Testis (tissue), 3 donors: Measurements from ENCODE around the gene VDAC1. TPM values are rescaled to one million over a fixed set of nuclear protein-coding genes. Genes with fewer than 3 reads are reported as not detected.

Experiments used
- DNase-seq: peaks from one replicate; pipeline ENCODE4 v3.0.0-alpha.2; 2019
- H3K27ac ChIP-seq, 2 donors: fragments of 200-600 bp; sonication (generic); one replicate each; pipeline ENCODE4 v1.5.1; 2019
- H3K27me3 ChIP-seq: fragments of 200-600 bp; sonication (generic); one replicate; pipeline ENCODE4 v1.5.1; 2019
- H3K36me3 ChIP-seq: fragments of 200-600 bp; sonication (generic); one replicate; pipeline ENCODE4 v1.5.1; 2017; ENCODE audit warnings: low read depth; ENCODE audit errors: missing control alignments
- H3K4me1 ChIP-seq: fragments of 200-600 bp; sonication (generic); one replicate; pipeline ENCODE4 v1.5.1; 2019
- H3K4me3 ChIP-seq, 2 donors: fragments of 200-600 bp; sonication (generic); one replicate each; pipeline ENCODE4 v1.5.1; 2017 to 2019
- H3K9me3 ChIP-seq: fragments of 200-600 bp; sonication (generic); one replicate; pipeline ENCODE4 v1.5.1; 2017
- POLR2A ChIP-seq: fragments of 450-650 bp; IDR thresholded peaks from one replicate; pipeline ENCODE4 v1.6.1; 2017; ENCODE audit warnings: antibody characterized with exemption, mild to moderate bottlenecking, moderate library complexity
- WGBS, 2 donors: methylation state at CpG; one replicate each; pipeline ENCODE4 v1.1.5; 2018; 5-methylcytosine and 5-hydroxymethylcytosine counted together
- intact Hi-C: fragments of 100-400 bp; cut with DNase I; formaldehyde crosslinking; loops from one replicate; pipeline ENCODE4 v1.15.1; 2023; ENCODE audit warnings: low total_unique reads
- polyA plus RNA-seq: library from polyadenylated mRNA; stranded (reverse); fragments of 350-450 nt; fragmentation: Illumina TruSeq; extraction: RNeasy Lipid Tissue Mini Kit (QIAGEN cat#74804); gene quantifications from one replicate; pipeline ENCODE4 v1.2.3, GENCODE V29; 2014; ENCODE audit warnings: low read depth, low replicate concordance; ENCODE audit not compliant: insufficient read depth
- total RNA-seq, 2 donors: library from RNA; depleted of rRNA; stranded (reverse); fragments of >200 nt; gene quantifications; one replicate each; pipeline ENCODE4 v1.2.3, GENCODE V29; 2016
- TF ChIP-seq, protein P1 (sequence below), 3 experiments: fragments of 450-650 bp in 2 of 3; fragments of 200-600 bp in 1 of 3; sonication (generic) in 1 of 3; IDR thresholded peaks; one replicate each; pipeline ENCODE4 v1.5.1; 2016 to 2019; ENCODE audit warnings: antibody characterized with exemption in 3 of 3, mild to moderate bottlenecking in 2 of 3, moderate library complexity in 1 of 3

The VDAC1 gene
- total and polyA plus RNA-seq, 3 donors from 2014 or later, result 88.4 to 151 (median 127) TPM

DNA sequence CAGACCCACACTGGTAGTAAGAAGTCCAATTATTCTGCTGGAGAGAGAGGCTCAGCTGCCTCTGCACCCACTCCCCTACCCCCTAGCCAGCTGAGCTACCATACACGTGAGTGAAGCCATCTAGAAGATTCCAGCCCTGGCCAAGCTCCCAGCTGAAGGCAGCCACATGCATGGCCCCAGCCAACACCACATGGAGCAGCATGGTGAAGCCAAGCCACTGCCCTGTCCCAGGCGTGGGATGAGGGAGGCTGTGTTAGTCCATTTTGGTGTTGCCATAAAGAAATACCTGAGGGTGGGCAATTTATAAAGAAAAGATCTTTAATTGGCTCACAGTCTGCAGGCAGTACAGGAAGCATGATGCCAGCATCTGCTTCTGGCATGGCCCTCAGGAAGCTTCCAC lies 20.0 kb upstream of the VDAC1 start:
- TF ChIP-seq, protein P1, sequence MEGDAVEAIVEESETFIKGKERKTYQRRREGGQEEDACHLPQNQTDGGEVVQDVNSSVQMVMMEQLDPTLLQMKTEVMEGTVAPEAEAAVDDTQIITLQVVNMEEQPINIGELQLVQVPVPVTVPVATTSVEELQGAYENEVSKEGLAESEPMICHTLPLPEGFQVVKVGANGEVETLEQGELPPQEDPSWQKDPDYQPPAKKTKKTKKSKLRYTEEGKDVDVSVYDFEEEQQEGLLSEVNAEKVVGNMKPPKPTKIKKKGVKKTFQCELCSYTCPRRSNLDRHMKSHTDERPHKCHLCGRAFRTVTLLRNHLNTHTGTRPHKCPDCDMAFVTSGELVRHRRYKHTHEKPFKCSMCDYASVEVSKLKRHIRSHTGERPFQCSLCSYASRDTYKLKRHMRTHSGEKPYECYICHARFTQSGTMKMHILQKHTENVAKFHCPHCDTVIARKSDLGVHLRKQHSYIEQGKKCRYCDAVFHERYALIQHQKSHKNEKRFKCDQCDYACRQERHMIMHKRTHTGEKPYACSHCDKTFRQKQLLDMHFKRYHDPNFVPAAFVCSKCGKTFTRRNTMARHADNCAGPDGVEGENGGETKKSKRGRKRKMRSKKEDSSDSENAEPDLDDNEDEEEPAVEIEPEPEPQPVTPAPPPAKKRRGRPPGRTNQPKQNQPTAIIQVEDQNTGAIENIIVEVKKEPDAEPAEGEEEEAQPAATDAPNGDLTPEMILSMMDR (IDR thresholded peaks at IDR 0.05), result no peak
- TF ChIP-seq POLR2A, result no peak
- Histone ChIP-seq H3K36me3 (no peaks in the 10 kb centered on the region), H3K27ac (no peak overlapping the region), H3K27me3 (no peaks in the 10 kb centered on the region), H3K9me3 (no peaks in the 10 kb centered on the region), H3K4me3 (no peak overlapping the region), H3K4me1 (no peaks in the 10 kb centered on the region)
- intact Hi-C loops, result no loop called here
- no peak for DNase-seq
- WGBS, 2 donors, result 67 to 70% methylated on average over 1 to 2 of the region's 2 CpGs

- H3K9me3 ChIP-seq, result no peaks in the 10 kb centered on the region
- no peak overlapping the region for H3K4me3 ChIP-seq
- intact Hi-C loops, result no loop called here
- no peak overlapping the region for H3K27ac ChIP-seq
- H3K36me3 ChIP-seq, result no peaks in the 10 kb centered on the region
- DNase-seq, result no peak
- peaks cover 5% of the 10 kb centered on the region for H3K4me1 ChIP-seq
- TF ChIP-seq, protein P1 (IDR thresholded peaks at IDR 0.05), result no peak
- no peak for TF ChIP-seq POLR2A
- no peaks in the 10 kb centered on the region for H3K27me3 ChIP-seq
- 72 to 73% methylated on average over 4 of the region's 4 CpGs for WGBS, 2 donors
These were observed 17.6 kb upstream of the VDAC1 start for GRCh38 chr5:134022333-134022732.

DNA sequence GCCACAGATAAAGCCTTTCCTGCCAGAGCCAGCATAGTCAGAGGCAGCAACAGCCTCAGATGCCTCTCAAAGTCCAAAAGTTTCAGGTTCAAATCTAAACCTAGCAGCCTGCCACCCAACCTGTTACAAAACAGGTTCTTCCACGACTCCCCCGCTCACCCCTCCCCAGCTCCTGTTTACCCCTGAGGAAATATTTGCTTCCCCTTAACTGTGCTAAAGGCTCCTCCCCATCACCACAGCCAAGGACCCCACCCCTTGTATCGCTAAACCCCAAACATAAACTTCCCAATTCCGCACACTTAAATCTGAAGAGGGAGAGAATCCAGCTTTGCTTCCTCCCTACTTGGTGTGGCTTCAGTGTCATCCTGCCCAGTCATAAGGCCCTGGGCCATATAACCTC lies 15.4 kb upstream of the VDAC1 start:
- H3K36me3 ChIP-seq, result no peaks in the 10 kb centered on the region
- 79 to 81% methylated on average over 4 of the region's 4 CpGs for WGBS, 2 donors
- TF ChIP-seq, protein P1 (IDR thresholded peaks at IDR 0.05), result no peak
- no peak for TF ChIP-seq POLR2A

GRCh38 chr5:134019636-134020035 lies 14.9 kb upstream of the VDAC1 start:
- H3K36me3 ChIP-seq, result no peaks in the 10 kb centered on the region
- H3K27ac ChIP-seq, result no peak overlapping the region
- peaks cover 5% of the 10 kb centered on the region for H3K4me1 ChIP-seq
- no peak overlapping the region for H3K4me3 ChIP-seq
- no peaks in the 10 kb centered on the region for H3K9me3 ChIP-seq
- TF ChIP-seq, protein P1 (IDR thresholded peaks at IDR 0.05), result no peak
- TF ChIP-seq POLR2A, result no peak
- no peaks in the 10 kb centered on the region for H3K27me3 ChIP-seq
- DNase-seq, result no peak
- 78 to 91% methylated on average over 4 of the region's 4 CpGs for WGBS, 2 donors
- intact Hi-C loops, result no loop called here

More for the DNA sequence above, 15.4 kb upstream of the VDAC1 start:
- DNase-seq, result no peak
- no peaks in the 10 kb centered on the region for H3K9me3 ChIP-seq
- no peaks in the 10 kb centered on the region for H3K27me3 ChIP-seq
- H3K27ac ChIP-seq, result no peak overlapping the region
- intact Hi-C loops, result no loop called here
- no peak overlapping the region for H3K4me3 ChIP-seq
- H3K4me1 ChIP-seq, result peaks cover 5% of the 10 kb centered on the region

DNA sequence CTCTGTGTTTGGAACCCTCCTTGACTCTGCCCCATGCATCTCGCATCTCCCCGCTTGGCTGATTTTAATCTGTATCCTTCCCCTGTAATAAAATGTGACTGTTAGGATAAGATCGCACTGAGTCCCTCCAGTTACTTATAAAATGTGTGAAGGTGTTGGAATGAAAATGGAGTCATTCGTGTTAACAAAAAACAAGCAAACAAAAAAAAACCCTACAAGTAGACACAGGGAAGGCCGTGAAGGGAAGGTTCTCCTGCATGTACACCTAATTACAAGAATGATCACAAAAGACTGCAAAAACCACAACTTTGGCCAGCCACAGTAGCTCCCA lies 14.2 kb upstream of the VDAC1 start:
- intact Hi-C loops, result no loop called here

More for the DNA sequence above, 14.2 kb upstream of the VDAC1 start:
- no peak for DNase-seq
- no peak for TF ChIP-seq POLR2A
- TF ChIP-seq, protein P1 (IDR thresholded peaks at IDR 0.05), result no peak
- WGBS, 2 donors, result 70 to 78% methylated on average over 5 of the region's 5 CpGs
- Histone ChIP-seq H3K4me1 (peaks cover 5% of the 10 kb centered on the region), H3K27ac (no peak overlapping the region), H3K9me3 (no peaks in the 10 kb centered on the region), H3K4me3 (no peak overlapping the region), H3K36me3 (no peaks in the 10 kb centered on the region), H3K27me3 (no peaks in the 10 kb centered on the region)
